Brain microvascular endothelial cell (primary cell): ENCODE results near the gene KRTCAP3.

Experiments
- DNase-seq: peaks from one replicate; pipeline ENCODE4 v3.0.0-alpha.2; 2020
- H3K27ac ChIP-seq: fragments of 250-450 bp; sonication (Bioruptor Pico); 2 replicates; pipeline ENCODE4 v1.5.1; 2020; ENCODE audit warnings: mild to moderate bottlenecking, moderate library complexity
- H3K27me3 ChIP-seq: fragments of 250-450 bp; sonication (Bioruptor Pico); replicated peaks from 2 replicates; pipeline ENCODE4 v1.5.1; 2020; ENCODE audit warnings: mild to moderate bottlenecking
- H3K36me3 ChIP-seq: fragments of 250-450 bp; sonication (Bioruptor Pico); replicated peaks from 2 replicates; pipeline ENCODE4 v1.5.1; 2020; ENCODE audit warnings: mild to moderate bottlenecking
- H3K4me3 ChIP-seq: 2 replicates; pipeline ENCODE4 v1.5.1; 2011; ENCODE audit warnings: low read depth, mild to moderate bottlenecking, control low read depth, low read length, moderate library complexity
- in situ Hi-C: cut with HindIII; loops from 2 replicates; pipeline ENCODE4 v1.10.0; 2017; ENCODE audit warnings: low sequenced_read_pairs, low pct_ligation_motif_present
- TF ChIP-seq, protein P1 (sequence below): IDR thresholded peaks from 2 replicates; pipeline ENCODE4 v1.5.1; 2011; ENCODE audit warnings: low read depth, mild to moderate bottlenecking, moderate library complexity, low read length, control low read depth, inconsistent platforms; ENCODE audit errors: missing control alignments

Gene KRTCAP3

DNA sequence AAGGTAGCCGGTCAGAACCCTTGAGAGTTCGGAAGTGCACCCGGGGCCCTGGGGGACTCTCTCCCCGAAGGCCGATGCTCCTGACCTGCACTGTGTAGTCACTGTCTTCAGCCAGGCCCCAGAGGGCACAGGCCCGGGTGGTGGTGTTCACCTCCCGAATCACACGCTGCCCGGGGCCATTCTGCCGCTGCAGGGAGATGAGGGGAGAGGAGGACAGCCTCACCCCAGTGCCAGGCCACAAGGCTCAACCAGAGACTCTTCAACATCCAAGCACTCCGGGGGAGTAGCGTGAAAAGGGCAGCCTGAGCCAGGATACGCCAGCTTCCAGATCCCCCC is 51.7 kb downstream of the KRTCAP3 start:
- DNase-seq = no peak
- in situ Hi-C loops = no loop called here
- H3K27ac ChIP-seq = no peak overlapping the region
- TF ChIP-seq, protein P1, sequence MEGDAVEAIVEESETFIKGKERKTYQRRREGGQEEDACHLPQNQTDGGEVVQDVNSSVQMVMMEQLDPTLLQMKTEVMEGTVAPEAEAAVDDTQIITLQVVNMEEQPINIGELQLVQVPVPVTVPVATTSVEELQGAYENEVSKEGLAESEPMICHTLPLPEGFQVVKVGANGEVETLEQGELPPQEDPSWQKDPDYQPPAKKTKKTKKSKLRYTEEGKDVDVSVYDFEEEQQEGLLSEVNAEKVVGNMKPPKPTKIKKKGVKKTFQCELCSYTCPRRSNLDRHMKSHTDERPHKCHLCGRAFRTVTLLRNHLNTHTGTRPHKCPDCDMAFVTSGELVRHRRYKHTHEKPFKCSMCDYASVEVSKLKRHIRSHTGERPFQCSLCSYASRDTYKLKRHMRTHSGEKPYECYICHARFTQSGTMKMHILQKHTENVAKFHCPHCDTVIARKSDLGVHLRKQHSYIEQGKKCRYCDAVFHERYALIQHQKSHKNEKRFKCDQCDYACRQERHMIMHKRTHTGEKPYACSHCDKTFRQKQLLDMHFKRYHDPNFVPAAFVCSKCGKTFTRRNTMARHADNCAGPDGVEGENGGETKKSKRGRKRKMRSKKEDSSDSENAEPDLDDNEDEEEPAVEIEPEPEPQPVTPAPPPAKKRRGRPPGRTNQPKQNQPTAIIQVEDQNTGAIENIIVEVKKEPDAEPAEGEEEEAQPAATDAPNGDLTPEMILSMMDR = no peak
- peak overlapping the region; percentile 69 for H3K4me3 ChIP-seq
- H3K36me3 ChIP-seq = no peaks in the 10 kb centered on the region
- no peaks in the 10 kb centered on the region for H3K27me3 ChIP-seq
